DND-41 (cell line): ENCODE measurements around the gene ALDH2.

Experiments used
- EZH2 ChIP-seq: IDR thresholded peaks from 3 replicates; pipeline ENCODE4 v1.6.1; 2012; ENCODE audit warnings: borderline replicate concordance, low read depth, mild to moderate bottlenecking, moderate library complexity, low read length, inconsistent platforms; ENCODE audit not compliant: severe bottlenecking
- TF ChIP-seq, protein P1 (sequence below): IDR thresholded peaks from 2 replicates; pipeline ENCODE4 v1.5.1; 2012; ENCODE audit warnings: borderline replicate concordance, low read length, moderate library complexity, mild to moderate bottlenecking; ENCODE audit not compliant: poor library complexity, severe bottlenecking; ENCODE audit errors: extremely low read depth

DNA sequence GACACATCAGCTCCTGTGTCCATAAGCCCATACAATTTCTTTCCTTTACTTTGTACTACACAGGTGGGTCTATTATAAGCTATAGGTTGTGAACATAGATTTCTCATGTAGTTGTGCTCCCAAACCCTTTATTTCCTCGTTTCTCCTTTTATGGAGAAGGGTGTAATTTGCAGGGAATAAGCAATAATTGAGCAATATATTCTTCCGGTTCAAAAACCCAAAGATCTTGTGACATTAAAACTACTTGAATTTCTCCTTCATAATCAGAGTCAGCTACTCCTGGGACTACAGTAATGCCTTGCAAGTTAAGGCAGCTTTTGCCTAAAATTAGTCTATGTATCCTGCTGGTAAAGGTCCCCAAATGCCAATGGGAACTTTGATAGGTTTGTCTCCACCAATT lies 56.2 kb downstream of the ALDH2 start:
- TF ChIP-seq, protein P1, sequence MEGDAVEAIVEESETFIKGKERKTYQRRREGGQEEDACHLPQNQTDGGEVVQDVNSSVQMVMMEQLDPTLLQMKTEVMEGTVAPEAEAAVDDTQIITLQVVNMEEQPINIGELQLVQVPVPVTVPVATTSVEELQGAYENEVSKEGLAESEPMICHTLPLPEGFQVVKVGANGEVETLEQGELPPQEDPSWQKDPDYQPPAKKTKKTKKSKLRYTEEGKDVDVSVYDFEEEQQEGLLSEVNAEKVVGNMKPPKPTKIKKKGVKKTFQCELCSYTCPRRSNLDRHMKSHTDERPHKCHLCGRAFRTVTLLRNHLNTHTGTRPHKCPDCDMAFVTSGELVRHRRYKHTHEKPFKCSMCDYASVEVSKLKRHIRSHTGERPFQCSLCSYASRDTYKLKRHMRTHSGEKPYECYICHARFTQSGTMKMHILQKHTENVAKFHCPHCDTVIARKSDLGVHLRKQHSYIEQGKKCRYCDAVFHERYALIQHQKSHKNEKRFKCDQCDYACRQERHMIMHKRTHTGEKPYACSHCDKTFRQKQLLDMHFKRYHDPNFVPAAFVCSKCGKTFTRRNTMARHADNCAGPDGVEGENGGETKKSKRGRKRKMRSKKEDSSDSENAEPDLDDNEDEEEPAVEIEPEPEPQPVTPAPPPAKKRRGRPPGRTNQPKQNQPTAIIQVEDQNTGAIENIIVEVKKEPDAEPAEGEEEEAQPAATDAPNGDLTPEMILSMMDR = no peak
- no peak for TF ChIP-seq EZH2
